GM21723 (cell line): Measurements from ENCODE around the gene FBXL2.
A peak's percentile ranks its signal among the peaks of the same experiment; 100 is the strongest.

Experiments
- ATAC-seq: cut with Tn5 transposase; IDR thresholded peaks from one replicate; pipeline ENCODE4 v1.9.1; 2021; ENCODE audit warnings: mild to moderate bottlenecking, moderate library complexity; ENCODE audit not compliant: unreplicated experiment

FBXL2 gene, protein sequence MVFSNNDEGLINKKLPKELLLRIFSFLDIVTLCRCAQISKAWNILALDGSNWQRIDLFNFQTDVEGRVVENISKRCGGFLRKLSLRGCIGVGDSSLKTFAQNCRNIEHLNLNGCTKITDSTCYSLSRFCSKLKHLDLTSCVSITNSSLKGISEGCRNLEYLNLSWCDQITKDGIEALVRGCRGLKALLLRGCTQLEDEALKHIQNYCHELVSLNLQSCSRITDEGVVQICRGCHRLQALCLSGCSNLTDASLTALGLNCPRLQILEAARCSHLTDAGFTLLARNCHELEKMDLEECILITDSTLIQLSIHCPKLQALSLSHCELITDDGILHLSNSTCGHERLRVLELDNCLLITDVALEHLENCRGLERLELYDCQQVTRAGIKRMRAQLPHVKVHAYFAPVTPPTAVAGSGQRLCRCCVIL

DNA sequence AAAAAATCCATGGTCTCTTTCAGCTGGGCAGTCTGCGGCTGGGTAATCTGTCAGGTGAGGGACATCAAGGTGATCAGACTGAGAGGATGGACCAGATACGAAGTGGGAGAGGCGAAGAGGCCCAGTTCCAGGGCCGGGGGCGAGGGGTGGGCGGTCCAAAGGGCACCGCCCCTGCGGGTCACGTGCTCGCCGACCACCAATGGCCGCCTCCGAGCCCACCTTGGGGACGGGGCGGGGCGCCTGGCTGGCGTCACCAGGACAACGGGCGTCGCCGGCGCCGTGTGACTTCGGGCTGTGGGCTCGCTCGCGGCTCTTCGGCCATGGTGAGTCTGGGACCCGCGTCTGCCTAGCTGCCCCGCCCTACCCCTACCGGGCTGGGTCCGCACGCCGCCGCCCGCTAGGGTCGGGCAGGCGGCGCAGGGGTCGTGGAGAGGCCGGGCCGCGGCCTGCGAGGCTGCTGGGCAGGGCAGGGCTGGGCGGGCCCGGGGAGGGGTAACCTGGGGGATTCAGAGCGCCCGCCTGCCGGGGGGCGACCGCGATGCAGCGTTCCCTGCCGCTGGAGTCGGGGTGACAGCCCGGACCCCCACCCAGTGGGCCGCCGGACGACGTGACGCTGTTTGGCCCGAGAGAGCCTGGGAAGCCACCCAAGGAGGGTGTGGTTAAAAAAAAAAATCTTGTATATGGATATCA is at the start of gene FBXL2:
Gene FBXL2 (plus strand): TSS at position 250 of the 690 bp plus-strand sequence. CDS start 71 bp downstream, at position 321.
- ATAC-seq, result peak; percentile 74

GRCh38 chr3:33229066-33229465 is 48.2 kb upstream of the FBXL2 start:
- no peak for ATAC-seq

GRCh38 chr3:33229947-33230346 is 47.3 kb upstream of the FBXL2 start:
- ATAC-seq, result no peak

GRCh38 chr3:33231756-33232465 is 45.3 kb upstream of the FBXL2 start:
- ATAC-seq, result no peak

GRCh38 chr3:33233884-33234283 is 43.4 kb upstream of the FBXL2 start:
- no peak for ATAC-seq

- ATAC-seq, result no peak
Observed at GRCh38 chr3:33236005-33236404, 41.2 kb upstream of the FBXL2 start.

GRCh38 chr3:33237439-33237838 is 39.8 kb upstream of the FBXL2 start:
- ATAC-seq, result no peak

GRCh38 chr3:33238923-33239322 is 38.3 kb upstream of the FBXL2 start:
- ATAC-seq, result no peak

DNA sequence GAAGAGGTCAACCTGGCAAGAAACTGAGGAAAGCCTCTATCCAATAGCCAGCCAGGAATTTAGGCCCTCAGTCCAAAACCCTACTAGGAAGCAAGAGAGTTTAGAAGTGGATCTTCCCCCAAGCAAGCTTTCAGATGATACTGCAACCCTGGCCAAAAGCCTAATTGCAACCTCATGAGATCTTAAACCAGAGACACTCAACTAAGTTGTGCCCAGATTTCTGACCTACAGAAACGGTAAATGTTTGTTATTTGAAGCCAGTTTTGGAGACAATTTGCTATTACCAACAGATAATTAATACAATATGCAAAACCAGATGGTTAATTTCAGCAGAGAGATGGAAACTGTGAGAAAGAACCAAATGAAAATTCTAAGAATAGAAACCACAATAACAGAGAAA is 37.0 kb upstream of the FBXL2 start:
- ATAC-seq, result no peak

DNA sequence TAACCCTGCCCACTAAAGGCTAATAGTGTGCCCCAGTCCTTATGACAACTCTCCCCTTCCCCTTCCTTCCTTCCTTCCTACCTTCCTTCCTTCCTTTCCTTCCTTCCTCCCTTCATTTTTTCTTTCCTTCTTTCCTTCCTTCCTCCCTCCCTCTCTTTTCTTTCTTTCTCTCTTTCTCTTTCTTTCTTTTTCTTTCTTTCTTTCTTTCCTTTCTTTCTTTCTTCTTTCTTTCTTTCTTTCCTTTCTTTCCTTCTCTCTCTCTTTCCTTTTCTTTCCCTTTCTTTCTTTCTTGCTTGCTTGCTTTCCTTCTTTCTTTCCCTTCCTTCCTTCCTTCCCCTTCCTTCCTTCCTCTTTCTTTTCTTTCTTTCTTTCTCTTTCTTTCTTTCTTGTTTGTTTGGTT is 30.5 kb upstream of the FBXL2 start:
- ATAC-seq, result no peak

- no peak for ATAC-seq
Observed at GRCh38 chr3:33250712-33251111, 26.5 kb upstream of the FBXL2 start.

DNA sequence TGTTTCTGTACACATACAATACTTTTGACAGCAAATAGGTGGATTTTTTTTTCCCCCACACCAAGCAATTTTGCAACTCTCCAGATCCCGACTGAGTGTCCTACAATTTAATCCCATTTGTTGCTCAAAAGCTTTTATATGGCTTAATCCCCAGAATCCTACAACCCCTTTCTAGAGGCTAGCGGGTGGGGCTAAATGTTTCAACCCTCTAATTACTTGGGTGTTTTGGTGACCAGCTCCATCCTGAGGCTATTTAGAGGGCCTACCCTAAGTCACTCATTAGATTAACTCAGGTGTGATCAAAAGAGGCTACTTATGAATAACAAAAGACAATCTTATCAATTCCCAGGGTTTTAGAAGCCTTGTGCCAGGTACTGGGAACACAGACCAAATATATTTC is 21.0 kb upstream of the FBXL2 start:
- ATAC-seq, result no peak

- ATAC-seq, result no peak
Observed at GRCh38 chr3:33260104-33260503, 17.1 kb upstream of the FBXL2 start.

- ATAC-seq, result no peak
Observed at GRCh38 chr3:33269385-33269784, 7.9 kb upstream of the FBXL2 start.

- no peak for ATAC-seq
Observed at GRCh38 chr3:33271324-33271723, 5.9 kb upstream of the FBXL2 start.

- no peak for ATAC-seq
Observed at GRCh38 chr3:33273628-33274027, 3.6 kb upstream of the FBXL2 start.

- no peak for ATAC-seq
Observed at GRCh38 chr3:33278163-33278562, 921 bp downstream of the FBXL2 start.

DNA sequence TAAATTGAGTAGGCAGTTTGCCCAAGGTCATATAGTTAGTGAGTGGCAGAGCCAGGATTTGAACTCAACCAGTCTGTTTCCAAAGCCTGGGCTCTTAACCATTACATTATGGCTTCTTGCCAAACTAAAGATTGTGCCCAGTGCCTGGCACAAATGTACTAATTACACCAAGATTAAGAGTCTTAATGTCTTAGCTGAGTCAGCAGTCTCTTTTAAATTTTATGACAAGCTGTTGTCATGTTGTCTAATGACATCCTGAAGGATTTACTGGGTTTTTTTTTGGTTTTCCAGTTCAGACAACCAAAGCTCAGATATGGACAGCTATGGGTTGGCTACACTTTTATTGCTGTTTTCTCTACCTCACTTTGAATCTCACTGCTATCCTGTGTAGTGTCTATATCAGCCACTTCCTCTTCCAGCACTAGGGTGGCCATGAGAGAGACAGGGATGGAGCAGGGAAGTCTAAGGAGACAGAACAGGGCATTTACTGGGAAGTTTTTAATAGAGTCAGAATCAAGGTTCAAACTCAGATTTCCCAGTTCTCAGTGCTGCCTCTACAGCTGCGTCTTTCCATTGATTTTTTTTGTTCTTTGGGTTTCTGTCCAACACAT is 10.5 kb downstream of the FBXL2 start:
- ATAC-seq, result no peak

- ATAC-seq, result no peak
Observed at GRCh38 chr3:33299395-33300081, 22.3 kb downstream of the FBXL2 start.

GRCh38 chr3:33312361-33312760 is 35.1 kb downstream of the FBXL2 start:
- no peak for ATAC-seq

- ATAC-seq, result no peak
Observed at GRCh38 chr3:33313331-33313730, 36.1 kb downstream of the FBXL2 start.
